K562 (cell line): ENCODE measurements around the gene ZRANB1. TPM values are rescaled to one million over a fixed set of nuclear protein-coding genes. Genes with fewer than 3 reads are reported as not detected.

Source experiments
- ATAC-seq: fragments of 200-7000 bp; cut with Tn5 transposase; 3 replicates; pipeline ENCODE4 v1.9.1; 2020; ENCODE audit warnings: moderate library complexity
- BruUV-seq: library from RNA; stranded (reverse); fragments of 400-500 nt; replicated peaks from 2 replicates; lab custom pipeline; 2021; lab: Mats Ljungman, UMichigan
- CTCF ChIA-PET: fragments of 300-600 bp; formaldehyde crosslinking; extraction: SDS; loops from one replicate; lab custom pipeline; 2021; ENCODE audit warnings: low intra/inter-chr PET ratio; lab: Yijun Ruan, JAX
- POLR2A ChIA-PET: fragments of 300-600, 350-650 bp; sonication (Branson Sonifier 250); formaldehyde crosslinking; extraction: SDS; loops from one replicate; lab custom pipeline; 2021; ENCODE audit warnings: antibody characterized with exemption, inconsistent platforms; lab: Yijun Ruan, JAX
- DNase-seq, 4 experiments: peaks; one replicate each; pipeline versions ENCODE4 v3.0.0 to v3.0.0-alpha.2; 2011 to 2018; ENCODE audit warnings: low spot score in 3 of 4, mixed read lengths in 3 of 4; ENCODE audit errors: extremely low read depth in 1 of 4
- FAIRE-seq: peaks from 2 replicates; lab custom pipeline; 2011; peaks lifted over from hg19 to GRCh38; lab: Jason Lieb, UNC
- H2AFZ ChIP-seq: 2 replicates; pipeline ENCODE4 v1.6.0; 2011; ENCODE audit warnings: low read depth, low read length, control low read depth, inconsistent platforms
- H3K27ac ChIP-seq: fragments of 200-600 bp; 3 replicates; pipeline ENCODE4 v1.8.0; 2011; ENCODE audit warnings: low read depth, mild to moderate bottlenecking, control low read depth, inconsistent platforms, low read length, moderate library complexity, mixed read lengths; ENCODE audit errors: extremely low read depth
- H3K27me3 ChIP-seq, 2 experiments: fragments of 300-600 bp in 1 of 2; 2 replicates in 1 of 2; 3 replicates in 1 of 2; pipeline versions ENCODE4 v1.6.0 to v1.8.0; 2011; ENCODE audit warnings: inconsistent platforms in 2 of 2, low read length in 2 of 2, mild to moderate bottlenecking in 1 of 2, mixed read lengths in 1 of 2, moderate library complexity in 1 of 2; ENCODE audit not compliant: control insufficient read depth in 2 of 2, insufficient read depth in 2 of 2
- H3K36me3 ChIP-seq: fragments of 300-600 bp; 3 replicates; pipeline ENCODE4 v1.8.0; 2011; ENCODE audit warnings: mild to moderate bottlenecking, low read length, inconsistent platforms; ENCODE audit not compliant: control insufficient read depth, insufficient read depth
- H3K4me1 ChIP-seq, 2 experiments: fragments of 200-600 bp in 1 of 2; replicated peaks in 1 of 2; 2 replicates in 1 of 2; 3 replicates in 1 of 2; pipeline versions ENCODE4 v1.5.1 to v1.8.0; 2011; ENCODE audit warnings: inconsistent platforms in 2 of 2, low read length in 2 of 2, mild to moderate bottlenecking in 1 of 2, mixed read lengths in 1 of 2, moderate library complexity in 1 of 2; ENCODE audit not compliant: control insufficient read depth in 2 of 2, insufficient read depth in 2 of 2
- H3K4me2 ChIP-seq: 2 replicates; pipeline ENCODE4 v1.6.1; 2011; ENCODE audit warnings: low read length, control low read depth, inconsistent platforms, mixed read lengths; ENCODE audit not compliant: insufficient read depth
- H3K4me3 ChIP-seq: fragments of 200-600 bp; sonication (generic), shearing (Covaris generic); 2 replicates; pipeline ENCODE4 v1.5.1; 2016; ENCODE audit warnings: control low read depth, inconsistent platforms
- H3K79me2 ChIP-seq: fragments of 200-600 bp; 3 replicates; pipeline ENCODE4 v1.8.0; 2011; ENCODE audit warnings: low read length, inconsistent platforms; ENCODE audit not compliant: control insufficient read depth, insufficient read depth
- H3K9ac ChIP-seq, 2 experiments: 2 replicates each; pipeline versions ENCODE4 v1.6.0 to v1.6.1; 2011; ENCODE audit warnings: low read depth in 2 of 2, low read length in 2 of 2, control low read depth in 1 of 2, inconsistent platforms in 1 of 2, mild to moderate bottlenecking in 1 of 2, mixed read lengths in 1 of 2; ENCODE audit not compliant: insufficient read depth in 1 of 2
- H3K9me1 ChIP-seq: one replicate; pipeline ENCODE4 v1.6.0; 2011; ENCODE audit warnings: inconsistent platforms, mild to moderate bottlenecking, low read length, moderate library complexity; ENCODE audit not compliant: control insufficient read depth, insufficient read depth
- H3K9me3 ChIP-seq: replicated peaks from 2 replicates; pipeline ENCODE4 v1.5.1; 2011; ENCODE audit warnings: low read depth, low read length, inconsistent platforms; ENCODE audit not compliant: control insufficient read depth, insufficient read depth
- H4K20me1 ChIP-seq: replicated peaks from 2 replicates; pipeline ENCODE4 v1.6.1; 2011; ENCODE audit warnings: low read length, inconsistent platforms, mixed read lengths; ENCODE audit not compliant: control insufficient read depth, insufficient read depth
- ATF7 ChIP-seq: fragments of 450-650 bp; IDR thresholded peaks from 2 replicates; pipeline ENCODE4 v1.7.1; 2014; ENCODE audit warnings: mild to moderate bottlenecking, moderate library complexity
- BACH1 ChIP-seq: fragments of 200-800 bp; sonication (Bioruptor generic); IDR thresholded peaks from 2 replicates; pipeline ENCODE4 v1.6.1; 2016; ENCODE audit warnings: missing genetic modification characterization, missing compliant biosample characterization
- ESRRA ChIP-seq: fragments of 450-650 bp; IDR thresholded peaks from 2 replicates; pipeline ENCODE4 v1.6.1; 2014; ENCODE audit warnings: low read depth, mild to moderate bottlenecking, moderate library complexity, borderline replicate concordance
- FUS ChIP-seq: fragments of 200-400 bp; formaldehyde crosslinking; optimal IDR thresholded peaks from 2 replicates; pipeline ENCODE3; 2017; ENCODE audit warnings: low read depth, low read length
- GTF2E2 ChIP-seq: fragments of 200-800 bp; sonication (Bioruptor generic); IDR thresholded peaks from 2 replicates; pipeline ENCODE4 v1.6.1; 2016; ENCODE audit warnings: missing genetic modification characterization, missing compliant biosample characterization
- HBP1 ChIP-seq: fragments of 450-650 bp; formaldehyde crosslinking; IDR thresholded peaks from 2 replicates; pipeline ENCODE4 v1.4.0; 2022; ENCODE audit warnings: missing genetic modification characterization
- HMG20A ChIP-seq: fragments of 450-650 bp; formaldehyde crosslinking; conservative IDR thresholded peaks from 2 replicates; pipeline ENCODE4 v1.4.0; 2020; ENCODE audit warnings: mild to moderate bottlenecking, mixed read lengths
- KLF10 ChIP-seq: fragments of 250-450 bp; sonication (Bioruptor Pico); IDR thresholded peaks from 2 replicates; pipeline ENCODE4 v1.6.1; 2021; ENCODE audit warnings: matching md5 sums
- MAX ChIP-seq: sonication (generic); formaldehyde crosslinking; IDR thresholded peaks from 2 replicates; pipeline ENCODE4 v1.9.0; 2022; ENCODE audit warnings: mild to moderate bottlenecking, missing genetic modification reagents
- MXI1 ChIP-seq: IDR thresholded peaks from 2 replicates; pipeline ENCODE4 v1.6.1; 2011; ENCODE audit warnings: low read depth, mild to moderate bottlenecking, improper control_type of control experiment, low read length
- SFPQ ChIP-seq: fragments of 200-400 bp; formaldehyde crosslinking; IDR thresholded peaks from 2 replicates; pipeline ENCODE4 v1.6.1; 2017; ENCODE audit warnings: mild to moderate bottlenecking, low read depth, low read length, moderate library complexity
- SLC30A9 ChIP-seq: fragments of 250-450 bp; sonication (Bioruptor Pico); IDR thresholded peaks from 2 replicates; pipeline ENCODE4 v1.8.0; 2022; ENCODE audit warnings: mild to moderate bottlenecking, moderate library complexity
- SMAD3 ChIP-seq: fragments of 450-650 bp; formaldehyde crosslinking; conservative IDR thresholded peaks from 2 replicates; pipeline ENCODE4 v1.4.0; 2020; ENCODE audit warnings: mild to moderate bottlenecking
- USF1 ChIP-seq: sonication (generic); formaldehyde crosslinking; IDR thresholded peaks from 2 replicates; pipeline ENCODE4 v1.9.0; 2022; ENCODE audit warnings: mild to moderate bottlenecking, missing genetic modification reagents
- ZNF140 ChIP-seq: fragments of 250-450 bp; sonication (Bioruptor Pico); IDR thresholded peaks from 2 replicates; pipeline ENCODE4 v1.8.0; 2021; ENCODE audit warnings: moderate library complexity, mild to moderate bottlenecking, inconsistent platforms
- ZNF23 ChIP-seq: fragments of 250-450 bp; sonication (Bioruptor Pico); IDR thresholded peaks from 2 replicates; pipeline ENCODE4 v1.4.0; 2020; ENCODE audit warnings: mild to moderate bottlenecking
- ZNF408 ChIP-seq: fragments of 250-450 bp; sonication (Bioruptor Pico); IDR thresholded peaks from 2 replicates; pipeline ENCODE4 v1.4.0; 2020; ENCODE audit warnings: low read depth, mild to moderate bottlenecking, moderate library complexity
- WGBS: fragments of 100-300 bp; shearing (Covaris generic); methylation state at CpG from one replicate; pipeline ENCODE4 v1.1.6; 2016; ENCODE audit warnings: low coverage, mixed read lengths; ENCODE audit not compliant: insufficient coverage; ENCODE audit errors: missing lambda C conversion rate; 5-methylcytosine and 5-hydroxymethylcytosine counted together
- in situ Hi-C: fragments of 300-500 bp; cut with MboI; formaldehyde crosslinking; loops from 4 replicates; pipeline ENCODE4 v1.15.0; 2018; ENCODE audit warnings: inconsistent platforms, mixed read lengths
- intact Hi-C: fragments of 100-400 bp; cut with micrococcal nuclease; formaldehyde crosslinking; loops from 2 replicates; pipeline ENCODE4 v1.14.2; 2022
- polyA plus RNA-seq, 8 experiments: library from polyadenylated mRNA; depleted of rRNA in 4 of 8; stranded (reverse) in 5 of 8; unstranded in 3 of 8; fragments of >200 nt; fragmentation: Nextera tagmentation in 2 of 8; fragmentation: Illumina TruSeq in 1 of 8; extraction: Ambion mirVana in 2 of 8; extraction: Trizol in 1 of 8; gene quantifications; 2 replicates each; pipeline versions ENCODE4 v1.2.1 to v1.2.3, GENCODE V29; 2011 to 2014; ENCODE audit warnings: inconsistent platforms in 1 of 8, missing spikeins in 1 of 8
- total RNA-seq, 7 experiments: library from RNA; depleted of rRNA in 6 of 7; stranded (reverse); fragments of >200 nt in 6 of 7; fragmentation: Illumina TruSeq in 2 of 7; extraction: Trizol in 2 of 7; gene quantifications; 2 replicates each; pipeline versions ENCODE4 v1.2.1 to v1.2.3, GENCODE V29; 2011 to 2021; ENCODE audit warnings: low replicate concordance in 1 of 7

Gene ZRANB1
- total and polyA plus RNA-seq, 9 of the 15 experiments (the other 6 are each of a cell fraction or from before 2014, with no cell fraction given), result 0.07 to 1.1 (median 0.64) TPM

- ATAC-seq (no peak), DNase-seq (no peak), FAIRE-seq (no peak)
- Histone ChIP-seq H3K4me1 (no peaks in the 10 kb centered on the region), H3K4me2 (no peak overlapping the region), H3K36me3 (no peaks in the 10 kb centered on the region), H3K27me3 (no peaks in the 10 kb centered on the region), H3K9me3 (no peaks in the 10 kb centered on the region), H3K27ac (no peak overlapping the region), H3K9ac (no peak overlapping the region), H3K4me3 (no peak overlapping the region), H4K20me1 (no peaks in the 10 kb centered on the region), H3K79me2 (no peaks in the 10 kb centered on the region), H3K9me1 (no peaks in the 10 kb centered on the region), H2AFZ (no peak overlapping the region)
- in situ Hi-C loops (no loop called here), intact Hi-C loops (no loop called here)
- TF ChIP-seq KLF10, result no peak
- no peak for TF ChIP-seq SMAD3 (CRISPR knock-in tag)
- TF ChIP-seq HBP1 (CRISPR knock-in tag), result no peak
- TF ChIP-seq ZNF23 (CRISPR knock-in tag), result no peak
- TF ChIP-seq USF1 (CRISPR knock-in tag), result no peak
- no peak for TF ChIP-seq GTF2E2 (tag)
- TF ChIP-seq ESRRA, result no peak
- no peak for TF ChIP-seq BACH1 (tag)
- TF ChIP-seq HMG20A, result no peak
- TF ChIP-seq FUS, result no peak
- TF ChIP-seq MXI1, result no peak
- no peak for TF ChIP-seq ZNF408 (CRISPR knock-in tag)
- no peak for TF ChIP-seq SFPQ
- no peak for TF ChIP-seq SLC30A9 (CRISPR knock-in tag)
- TF ChIP-seq ATF7, result no peak
- no peak for TF ChIP-seq MAX (CRISPR knock-in tag)
- no peak for TF ChIP-seq ZNF140 (CRISPR knock-in tag)
- ChIA-PET CTCF (no interaction called here), POLR2A (no interaction called here)
- no CpG with 5 or more reads among the region's 4 CpGs for WGBS
- no TSS peak for BruUV-seq
Observed at GRCh38 chr10:124991835-124992234, 49.9 kb downstream of the ZRANB1 start.
